ENCODE measurements around the gene MLH1. TPM values are rescaled to one million over a fixed set of nuclear protein-coding genes. Genes with fewer than 3 reads are reported as not detected.

Gene MLH1
- total RNA-seq, 2 experiments from 2014 or later = 85.8 to 102 TPM

- H3K27me3 Mint-ChIP-seq = no peaks in the 10 kb centered on the region
- intact Hi-C loops (cut with micrococcal nuclease) = no loop called here
- H3K36me3 Mint-ChIP-seq = peaks cover 61% of the 10 kb centered on the region
- DNase-seq = no peak
- H3K9me3 Mint-ChIP-seq = no peaks in the 10 kb centered on the region
- ChIA-PET POLR2A (interaction anchor here (0.7 kb wide), 1 partner anchor 19 kb away, joined by 3 read pairs; no protein-coding TSS in a partner anchor), CTCF (interaction anchor here (1.0 to 1.5 kb wide), 3 partner anchors 18 to 30 kb away, joined by 4 to 10 read pairs (median 4); no protein-coding TSS in a partner anchor)
- peak overlapping the region; percentile 7 for H3K27ac Mint-ChIP-seq
- H3K4me1 Mint-ChIP-seq (ENCODE audit: low read depth) = peaks cover 42% of the 10 kb centered on the region
- peak overlapping the region; percentile 30 for H3K4me3 Mint-ChIP-seq
Observed at GRCh38 chr3:36988356-36988755, 5.0 kb upstream of the MLH1 start.

GRCh38 chr3:36989005-36989404, 4.3 kb upstream of the MLH1 start:
- ChIA-PET POLR2A (interaction anchor here (0.8 kb wide), 1 partner anchor 19 kb away, joined by 3 read pairs; no protein-coding TSS in a partner anchor), CTCF (interaction anchor here (0.8 to 1.5 kb wide), 3 partner anchors 19 to 120 kb away, joined by 3 to 10 read pairs (median 4); no protein-coding TSS in a partner anchor)
- no peak overlapping the region for H3K27ac Mint-ChIP-seq
- peaks cover 42% of the 10 kb centered on the region for H3K4me1 Mint-ChIP-seq (ENCODE audit: low read depth)
- intact Hi-C loops (cut with micrococcal nuclease) = no loop called here
- no peaks in the 10 kb centered on the region for H3K27me3 Mint-ChIP-seq
- peak overlapping the region; percentile 57 for H3K4me3 Mint-ChIP-seq
- no peak for DNase-seq
- no peaks in the 10 kb centered on the region for H3K9me3 Mint-ChIP-seq
- H3K36me3 Mint-ChIP-seq = peaks cover 55% of the 10 kb centered on the region

GRCh38 chr3:36989568-36989967, 3.8 kb upstream of the MLH1 start:
- peak overlapping the region; percentile 57 for H3K4me3 Mint-ChIP-seq
- H3K27ac Mint-ChIP-seq = no peak overlapping the region
- intact Hi-C loops (cut with micrococcal nuclease) = no loop called here
- CTCF ChIA-PET = interaction anchor here (0.8 to 1.5 kb wide), 3 partner anchors 20 to 120 kb away, joined by 3 to 10 read pairs (median 4); no protein-coding TSS in a partner anchor
- no peaks in the 10 kb centered on the region for H3K9me3 Mint-ChIP-seq
- peaks cover 42% of the 10 kb centered on the region for H3K4me1 Mint-ChIP-seq (ENCODE audit: low read depth)
- POLR2A ChIA-PET = interaction anchor here (0.8 to 1.5 kb wide), 2 partner anchors 20 to 46 kb away, joined by 3 read pairs; no protein-coding TSS in a partner anchor
- H3K36me3 Mint-ChIP-seq = peaks cover 50% of the 10 kb centered on the region
- DNase-seq = no peak
- no peaks in the 10 kb centered on the region for H3K27me3 Mint-ChIP-seq

- Mint-ChIP-seq H3K27me3 (no peaks in the 10 kb centered on the region), H3K27ac (no peak overlapping the region), H3K36me3 (peaks cover 40% of the 10 kb centered on the region), H3K4me3 (no peak overlapping the region), H3K4me1 (ENCODE audit: low read depth) (peaks cover 42% of the 10 kb centered on the region), H3K9me3 (no peaks in the 10 kb centered on the region)
- POLR2A ChIA-PET = no interaction called here
- CTCF ChIA-PET = interaction anchor here (1.2 to 2.1 kb wide), 2 partner anchors 21 to 33 kb away, joined by 4 to 7 read pairs; no protein-coding TSS in a partner anchor
- intact Hi-C loops (cut with micrococcal nuclease) = loop anchor here (1.0 to 10.0 kb wide), 2 partner anchors 115 to 1174 kb away; partner anchors contain the start of gene OXSR1
- peak; percentile 75 for DNase-seq
Observed at GRCh38 chr3:36991147-36991546, 2.2 kb upstream of the MLH1 start.

- H3K27ac Mint-ChIP-seq = no peak overlapping the region
Observed at GRCh38 chr3:36991923-36992805, 1.2 kb upstream of the MLH1 start.

GRCh38 chr3:36992806-36993325, 452 bp upstream of the MLH1 start, which contains the start of gene EPM2AIP1:
Gene EPM2AIP1 (minus strand): TSS chr3:36993131. CDS start chr3:36993077, 54 bp downstream.
- POLR2A ChIA-PET = interaction anchor here (0.6 to 2.1 kb wide), 4 partner anchors 23 to 135 kb away, joined by 3 to 12 read pairs (median 4); partner anchors contain the start of gene TRANK1
- Mint-ChIP-seq H3K4me3 (no peak within 1 kb of the TSS), H3K27me3 (no peaks in the 10 kb centered on the region), H3K9me3 (no peaks in the 10 kb centered on the region), H3K36me3 (peaks cover 43% of the 10 kb centered on the region), H3K4me1 (ENCODE audit: low read depth) (peaks cover 43% of the 10 kb centered on the region), H3K27ac (no peak within 1 kb of the TSS)
- intact Hi-C loops (cut with micrococcal nuclease) = loop anchor here (1.0 to 10.0 kb wide), 8 partner anchors 48 to 1172 kb away; partner anchors contain the start of genes OXSR1 and TRANK1
- CTCF ChIA-PET = interaction anchor here (0.9 to 2.1 kb wide), 6 partner anchors 23 to 982 kb away, joined by 3 to 8 read pairs (median 4); no protein-coding TSS in a partner anchor
- no peak for DNase-seq

More at GRCh38 chr3:36991923-36992805, 1.2 kb upstream of the MLH1 start:
- intact Hi-C loops (cut with micrococcal nuclease) = loop anchor here (1.0 to 10.0 kb wide), 3 partner anchors 116 to 1173 kb away; partner anchors contain the start of gene OXSR1
- ChIA-PET POLR2A (interaction anchor here (0.7 to 2.1 kb wide), 2 partner anchors 48 to 135 kb away, joined by 3 to 12 read pairs; partner anchors contain the start of gene TRANK1), CTCF (interaction anchor here (0.9 to 2.1 kb wide), 7 partner anchors 22 to 982 kb away, joined by 3 to 8 read pairs (median 4); no protein-coding TSS in a partner anchor)
- H3K27me3 Mint-ChIP-seq = no peaks in the 10 kb centered on the region
- H3K9me3 Mint-ChIP-seq = no peaks in the 10 kb centered on the region
- H3K4me1 Mint-ChIP-seq (ENCODE audit: low read depth) = peaks cover 44% of the 10 kb centered on the region
- H3K36me3 Mint-ChIP-seq = peaks cover 43% of the 10 kb centered on the region
- DNase-seq = peak; percentile 53
- H3K4me3 Mint-ChIP-seq = no peak overlapping the region

GRCh38 chr3:37014620-37015019, 21.3 kb downstream of the MLH1 start:
- H3K9me3 Mint-ChIP-seq = no peaks in the 10 kb centered on the region
- intact Hi-C loops (cut with micrococcal nuclease) = no loop called here
- H3K36me3 Mint-ChIP-seq = peaks cover 60% of the 10 kb centered on the region
- no peaks in the 10 kb centered on the region for H3K27me3 Mint-ChIP-seq
- ChIA-PET CTCF (interaction anchor here (1.4 kb wide), 1 partner anchor 10 kb away, joined by 4 read pairs; no protein-coding TSS in a partner anchor), POLR2A (no interaction called here)
- no peak overlapping the region for H3K4me3 Mint-ChIP-seq
- no peaks in the 10 kb centered on the region for H3K4me1 Mint-ChIP-seq (ENCODE audit: low read depth)
- no peak overlapping the region for H3K27ac Mint-ChIP-seq
- DNase-seq = no peak

GRCh38 chr3:37015642-37016041, 22.3 kb downstream of the MLH1 start:
- H3K9me3 Mint-ChIP-seq = no peaks in the 10 kb centered on the region
- H3K27ac Mint-ChIP-seq = no peak overlapping the region
- DNase-seq = no peak
- CTCF ChIA-PET = no interaction called here
- H3K36me3 Mint-ChIP-seq = peaks cover 70% of the 10 kb centered on the region
- no peaks in the 10 kb centered on the region for H3K27me3 Mint-ChIP-seq
- H3K4me3 Mint-ChIP-seq = no peak overlapping the region
- H3K4me1 Mint-ChIP-seq (ENCODE audit: low read depth) = no peaks in the 10 kb centered on the region
- intact Hi-C loops (cut with micrococcal nuclease) = no loop called here
- POLR2A ChIA-PET = interaction anchor here (0.6 kb wide), 1 partner anchor 14 kb away, joined by 3 read pairs; no protein-coding TSS in a partner anchor

GRCh38 chr3:37016903-37017302, 23.6 kb downstream of the MLH1 start:
- Mint-ChIP-seq H3K9me3 (no peaks in the 10 kb centered on the region), H3K36me3 (peaks cover 72% of the 10 kb centered on the region), H3K4me3 (no peak overlapping the region), H3K27me3 (no peaks in the 10 kb centered on the region), H3K27ac (no peak overlapping the region), H3K4me1 (ENCODE audit: low read depth) (no peaks in the 10 kb centered on the region)
- POLR2A ChIA-PET = no interaction called here
- intact Hi-C loops (cut with micrococcal nuclease) = no loop called here
- CTCF ChIA-PET = no interaction called here
- DNase-seq = no peak

GRCh38 chr3:37017683-37018082, 24.4 kb downstream of the MLH1 start:
- intact Hi-C loops (cut with micrococcal nuclease) = no loop called here
- H3K9me3 Mint-ChIP-seq = no peaks in the 10 kb centered on the region
- H3K36me3 Mint-ChIP-seq = peaks cover 71% of the 10 kb centered on the region
- DNase-seq = no peak
- POLR2A ChIA-PET = no interaction called here
- CTCF ChIA-PET = no interaction called here
- no peaks in the 10 kb centered on the region for H3K4me1 Mint-ChIP-seq (ENCODE audit: low read depth)
- H3K27ac Mint-ChIP-seq = no peak overlapping the region
- H3K4me3 Mint-ChIP-seq = no peak overlapping the region
- H3K27me3 Mint-ChIP-seq = no peaks in the 10 kb centered on the region

- Mint-ChIP-seq H3K4me1 (ENCODE audit: low read depth) (peaks cover 6% of the 10 kb centered on the region), H3K4me3 (no peak overlapping the region), H3K9me3 (no peaks in the 10 kb centered on the region), H3K36me3 (peaks cover 66% of the 10 kb centered on the region), H3K27me3 (no peaks in the 10 kb centered on the region), H3K27ac (no peak overlapping the region)
- DNase-seq = no peak
- POLR2A ChIA-PET = interaction anchor here (1.0 kb wide), 1 partner anchor 31 kb away, joined by 4 read pairs; the partner anchor contains the start of gene MLH1
- intact Hi-C loops (cut with micrococcal nuclease) = loop anchor here (1.0 kb wide), 1 partner anchor 189 kb away; no protein-coding TSS in a partner anchor
- CTCF ChIA-PET = interaction anchor here (0.7 to 2.4 kb wide), 10 partner anchors 10 to 256 kb away, joined by 3 to 27 read pairs (median 3); partner anchors contain the start of gene LRRFIP2
Observed at GRCh38 chr3:37024092-37024491, 30.8 kb downstream of the MLH1 start.

Measured in activated CD4-positive, alpha-beta memory T cell treated with anti-CD3 and anti-CD28 coated beads for 36 hours (primary cell).